ENCODE measurements around the gene KLF9. TPM values are rescaled to one million over a fixed set of nuclear protein-coding genes. Genes with fewer than 3 reads are reported as not detected.

The KLF9 gene
- total RNA-seq, 1 donor from 2014 or later: 52.8 TPM

DNA sequence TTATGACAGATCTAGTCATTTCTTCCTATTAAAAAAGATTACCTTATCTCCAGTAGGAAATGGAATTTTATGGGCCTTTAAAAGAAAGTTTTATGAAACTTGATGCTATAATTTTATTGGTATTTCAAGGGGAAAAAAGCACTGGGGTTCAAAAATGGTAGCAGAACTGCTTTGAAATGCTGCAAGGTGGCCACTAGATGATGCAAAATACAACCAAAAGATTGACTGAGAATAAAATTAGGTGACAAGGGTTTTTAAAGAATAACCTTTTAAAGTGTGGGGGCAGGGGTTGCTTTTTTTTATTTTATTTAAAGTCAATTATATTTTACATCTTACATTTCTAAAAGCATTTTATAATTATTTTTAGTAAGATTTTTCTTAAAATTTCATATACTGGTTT is 61.7 kb downstream of the KLF9 start:
- peak; percentile 84 for TF ChIP-seq CTCF (IDR thresholded peaks at IDR 0.05; ENCODE audit: borderline replicate concordance)
- DNase-seq: no peak
- Histone ChIP-seq H3K4me3 (no peak overlapping the region), H3K9me3 (replicated peaks) (no peaks in the 10 kb centered on the region), H3K27me3 (ENCODE audit: low read depth) (no peaks in the 10 kb centered on the region), H3K27ac (replicated peaks) (peak overlapping the region; percentile 29), H3K4me1 (peaks cover 26% of the 10 kb centered on the region), H3K36me3 (peaks cover 48% of the 10 kb centered on the region)
- intact Hi-C loops (cut with micrococcal nuclease): loop anchor here (5.0 to 10.0 kb wide), 3 partner anchors 52 to 249 kb away; no protein-coding TSS in a partner anchor

- intact Hi-C loops (cut with micrococcal nuclease): loop anchor here (5.0 to 10.0 kb wide), 3 partner anchors 52 to 250 kb away; no protein-coding TSS in a partner anchor
- H3K27me3 ChIP-seq (ENCODE audit: low read depth): no peaks in the 10 kb centered on the region
- H3K9me3 ChIP-seq (replicated peaks): no peaks in the 10 kb centered on the region
- no peak overlapping the region for H3K4me3 ChIP-seq
- no peak for TF ChIP-seq CTCF (IDR thresholded peaks at IDR 0.05; ENCODE audit: borderline replicate concordance)
- DNase-seq: no peak
- H3K4me1 ChIP-seq: peaks cover 26% of the 10 kb centered on the region
- H3K36me3 ChIP-seq: peaks cover 50% of the 10 kb centered on the region
- H3K27ac ChIP-seq (replicated peaks): peak overlapping the region; percentile 29
These were observed 62.1 kb downstream of the KLF9 start for GRCh38 chr9:70352356-70352755.

- intact Hi-C loops (cut with micrococcal nuclease): no loop called here
- Histone ChIP-seq H3K4me1 (peaks cover 3% of the 10 kb centered on the region), H3K36me3 (peaks cover 53% of the 10 kb centered on the region), H3K27me3 (ENCODE audit: low read depth) (no peaks in the 10 kb centered on the region), H3K4me3 (no peak overlapping the region), H3K27ac (replicated peaks) (no peak overlapping the region), H3K9me3 (replicated peaks) (no peaks in the 10 kb centered on the region)
- no peak for TF ChIP-seq CTCF (IDR thresholded peaks at IDR 0.05; ENCODE audit: borderline replicate concordance)
- no peak for DNase-seq
These were observed 67.4 kb downstream of the KLF9 start for GRCh38 chr9:70347046-70347445.

- Histone ChIP-seq H3K27me3 (ENCODE audit: low read depth) (no peaks in the 10 kb centered on the region), H3K27ac (replicated peaks) (no peak overlapping the region), H3K4me1 (peaks cover 9% of the 10 kb centered on the region), H3K4me3 (no peak overlapping the region), H3K9me3 (replicated peaks) (no peaks in the 10 kb centered on the region), H3K36me3 (peaks cover 25% of the 10 kb centered on the region)
- peak; percentile 68 for TF ChIP-seq CTCF (IDR thresholded peaks at IDR 0.05; ENCODE audit: borderline replicate concordance)
- DNase-seq: no peak
- intact Hi-C loops (cut with micrococcal nuclease): no loop called here
These were observed 73.9 kb downstream of the KLF9 start for GRCh38 chr9:70340572-70340971.

Other genes starting within 250 kb of the KLF9 start
- gene SMC5, start 155.7 kb downstream of the KLF9 start, total RNA-seq: 11.0 TPM